GM19455 (cell line): ENCODE data around the gene NTF3.

Source experiments
- ATAC-seq: cut with Tn5 transposase; IDR thresholded peaks from one replicate; pipeline ENCODE4 v1.9.1; 2021; ENCODE audit not compliant: unreplicated experiment

The NTF3 gene

DNA sequence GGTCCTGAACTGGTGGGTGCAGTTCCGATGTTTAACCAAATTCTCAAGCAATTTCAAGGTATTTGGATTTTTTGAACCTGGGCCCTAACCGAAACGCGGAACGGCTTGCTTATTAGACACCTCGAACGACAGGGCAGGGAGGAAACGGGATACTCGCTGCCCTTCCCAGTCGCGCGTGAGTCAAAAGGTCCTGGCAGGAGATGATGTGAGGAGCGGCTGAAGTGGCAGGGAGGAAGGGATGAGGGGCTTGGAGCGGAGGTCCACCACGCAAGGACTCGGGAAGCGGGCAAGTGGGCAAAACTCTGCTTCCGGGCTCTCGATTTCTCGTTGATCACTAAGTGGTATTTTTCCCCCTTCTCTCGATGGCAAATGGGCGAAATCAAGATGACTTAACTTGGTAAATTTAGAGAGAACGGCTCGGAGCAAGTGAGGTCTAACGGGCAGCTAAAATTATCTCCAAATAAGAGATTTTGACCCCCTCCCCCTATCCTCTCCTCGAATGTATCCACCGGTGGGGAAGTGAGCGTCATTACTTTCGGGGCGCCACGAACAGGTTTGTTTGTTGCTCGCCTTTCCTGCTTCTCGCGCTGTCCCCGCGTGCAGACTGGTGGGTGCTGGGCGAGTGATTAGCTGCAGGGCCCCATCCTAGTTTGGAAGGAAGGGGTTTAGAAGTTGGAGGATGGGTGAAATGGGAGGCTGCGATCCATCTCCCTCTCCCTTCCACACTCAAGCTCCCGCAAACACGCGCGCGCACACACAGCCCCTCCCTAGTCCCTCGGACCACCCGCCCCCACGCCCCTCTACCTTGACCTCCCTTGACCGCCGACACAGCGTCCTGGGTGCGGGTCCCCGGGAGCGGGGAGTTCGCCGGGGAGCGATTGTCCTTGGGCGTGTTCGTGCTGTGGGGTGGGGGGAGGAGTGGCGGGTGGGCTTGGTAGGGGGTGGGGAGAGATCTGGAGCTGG lies 986 bp upstream of the NTF3 start:
- ATAC-seq: no peak

- ATAC-seq: no peak
These were observed 1.4 kb downstream of the NTF3 start for GRCh38 chr12:5433081-5433844.

GRCh38 chr12:5433845-5434646 lies 2.1 kb downstream of the NTF3 start:
- ATAC-seq: no peak

GRCh38 chr12:5434647-5435560 lies 3.0 kb downstream of the NTF3 start:
- ATAC-seq: no peak

GRCh38 chr12:5437182-5437583 lies 5.3 kb downstream of the NTF3 start:
- ATAC-seq: no peak

DNA sequence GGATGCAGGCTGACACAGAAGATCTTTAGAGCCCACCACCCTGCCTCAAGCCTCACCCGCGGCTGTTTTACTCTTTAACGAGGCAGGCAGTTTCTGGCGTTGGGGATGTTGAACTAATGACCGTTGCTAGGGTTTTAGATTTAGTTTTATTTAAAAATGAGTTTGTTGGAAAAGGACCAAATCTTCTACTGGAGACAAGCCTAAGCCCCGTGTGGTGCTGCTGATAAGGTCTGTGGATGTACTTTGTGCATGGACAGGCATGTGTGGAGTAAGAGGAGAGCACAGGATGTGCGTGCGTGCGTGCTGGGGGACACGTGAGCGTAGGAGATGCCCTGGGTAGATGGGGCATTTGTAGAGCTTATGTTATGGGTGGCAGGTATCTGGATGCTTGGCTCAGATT lies 5.7 kb downstream of the NTF3 start:
- no peak for ATAC-seq

DNA sequence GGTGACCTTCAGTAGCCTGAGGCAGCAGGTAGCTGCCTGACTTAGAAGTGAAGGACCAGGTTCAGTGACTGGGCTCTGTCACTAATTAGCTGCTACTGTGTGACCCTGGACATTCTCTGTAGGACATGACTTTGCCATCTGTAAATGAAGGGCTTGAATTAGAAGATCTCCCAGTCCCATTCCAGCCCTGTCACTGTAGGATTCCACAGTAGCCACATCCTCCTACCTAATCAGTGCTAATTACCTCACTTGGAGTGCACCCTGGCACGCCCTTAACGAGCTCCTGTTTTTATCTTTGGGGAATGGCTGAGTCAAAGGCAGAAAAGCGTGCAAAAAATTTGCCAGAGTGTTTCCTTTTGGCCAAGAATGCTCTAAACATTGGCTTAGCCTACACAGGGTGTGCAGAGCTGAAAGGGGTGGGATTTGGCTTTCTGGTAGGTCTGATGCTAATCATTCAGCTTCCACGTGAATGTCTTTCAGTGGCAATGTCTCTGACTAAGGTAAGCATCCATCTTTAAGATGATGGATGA lies 6.8 kb downstream of the NTF3 start:
- no peak for ATAC-seq

DNA sequence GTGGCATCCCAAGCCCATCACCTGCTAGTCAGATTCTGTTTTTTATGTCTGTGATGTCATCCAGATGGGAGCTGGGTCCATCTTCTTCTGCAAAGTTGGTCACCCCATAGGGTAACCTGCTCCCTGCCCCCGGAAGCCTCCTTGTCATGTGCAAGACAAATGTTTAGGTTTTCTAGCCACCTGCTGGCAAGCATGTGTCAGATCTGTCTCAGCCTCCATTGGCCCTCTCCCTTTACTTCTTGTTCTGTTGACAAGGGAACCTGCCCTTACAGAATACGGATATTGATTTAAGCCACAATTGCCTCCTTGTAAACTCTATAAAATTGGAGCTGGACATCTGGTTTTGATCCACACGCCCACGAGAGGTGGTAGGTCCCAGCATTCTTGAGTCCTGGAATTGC lies 7.5 kb downstream of the NTF3 start:
- no peak for ATAC-seq

DNA sequence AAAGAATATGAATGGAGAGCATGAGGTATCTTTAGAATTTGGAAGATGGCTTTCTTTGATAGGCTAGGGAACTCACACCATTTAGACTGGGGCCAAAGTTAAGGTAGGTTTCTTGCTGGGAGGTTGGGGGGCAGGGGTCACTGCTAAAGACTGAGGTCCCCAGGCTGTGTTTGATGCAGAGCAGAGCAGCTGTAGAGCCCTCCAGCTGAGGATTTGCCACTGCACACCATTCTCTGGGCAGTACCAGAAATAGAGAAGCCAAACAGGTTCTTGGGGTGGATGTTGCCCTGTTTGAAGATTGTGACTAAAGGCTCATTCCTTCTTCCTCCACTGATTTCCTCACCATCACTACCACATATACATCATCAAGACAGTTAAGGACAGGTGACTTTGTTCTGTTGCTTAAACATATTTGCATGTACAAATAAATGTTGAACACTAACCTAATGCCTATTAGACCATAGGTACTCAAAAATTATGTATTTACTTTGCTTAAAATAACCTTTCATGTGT lies 7.9 kb downstream of the NTF3 start:
- ATAC-seq: no peak

- no peak for ATAC-seq
These were observed 9.1 kb downstream of the NTF3 start for GRCh38 chr12:5440978-5441377.

DNA sequence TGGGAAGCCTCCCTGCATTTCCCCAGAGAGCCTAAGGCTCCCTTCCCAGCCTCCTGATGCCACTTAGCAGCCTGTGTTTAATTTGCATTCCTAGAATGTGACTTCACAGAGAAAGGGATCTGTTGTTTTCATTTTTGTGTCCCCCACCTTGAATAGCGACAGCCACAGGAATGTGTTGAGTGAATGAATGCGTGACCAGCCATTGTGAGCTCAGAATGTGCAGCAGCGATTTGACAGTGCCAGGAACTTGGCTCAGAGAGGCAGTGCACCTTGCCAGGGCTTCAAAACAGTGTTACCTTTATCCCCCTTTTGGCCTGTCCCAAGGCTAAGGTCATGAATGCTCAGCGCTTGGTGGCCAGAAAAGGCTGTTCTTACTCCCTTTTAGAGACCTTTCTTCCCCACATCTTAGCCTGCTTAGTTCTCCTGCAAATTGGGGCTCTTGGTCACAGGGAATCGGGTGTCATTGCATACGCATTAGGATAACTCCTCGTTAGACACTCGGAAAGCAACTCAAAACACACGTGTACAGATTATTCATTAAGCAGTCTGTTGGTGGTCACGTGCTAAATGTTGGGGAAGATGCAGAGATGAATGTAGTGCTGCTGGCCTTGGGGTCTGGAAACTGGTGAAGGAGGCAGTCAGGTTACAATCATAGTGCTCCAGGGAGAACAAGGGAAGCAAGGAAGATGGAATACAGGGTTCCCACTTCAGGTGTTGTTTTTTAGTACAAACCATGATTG lies 9.8 kb downstream of the NTF3 start:
- ATAC-seq: no peak

DNA sequence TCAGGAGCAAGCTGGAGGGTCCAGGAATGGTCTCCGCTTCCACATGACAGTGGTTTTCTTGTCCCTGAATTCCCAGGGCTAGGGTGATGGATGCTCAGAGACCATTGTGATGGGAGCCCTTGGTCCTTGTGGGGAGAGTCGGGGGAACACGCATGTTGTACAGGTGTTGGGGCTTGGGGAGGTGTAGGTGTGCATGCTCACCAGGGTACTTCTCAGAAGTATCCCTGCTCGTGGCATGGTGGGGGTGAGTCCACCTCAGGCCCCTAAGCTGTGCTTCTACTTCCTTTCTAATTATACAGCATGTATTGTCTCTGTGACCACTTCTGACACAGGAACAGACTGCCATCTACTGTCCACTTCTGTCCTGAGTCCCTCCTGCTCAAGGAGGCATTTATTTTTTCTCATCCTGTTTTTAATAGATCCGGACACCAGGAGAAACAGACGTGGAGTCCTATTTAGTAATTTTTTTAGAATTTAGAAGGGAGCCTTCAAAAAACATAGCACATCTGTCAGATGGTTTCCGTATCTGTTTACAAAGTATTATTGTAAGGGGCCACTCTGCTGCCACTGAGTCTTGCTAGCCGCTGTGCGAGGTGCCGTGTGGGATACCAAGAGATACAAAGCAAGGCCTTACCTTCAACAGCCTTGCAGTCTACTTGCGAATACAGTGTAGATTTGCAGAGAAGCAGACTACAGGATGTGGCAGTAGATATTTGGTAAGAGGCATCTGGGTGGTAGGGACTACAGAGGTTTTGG lies 10.5 kb downstream of the NTF3 start:
- ATAC-seq: no peak

DNA sequence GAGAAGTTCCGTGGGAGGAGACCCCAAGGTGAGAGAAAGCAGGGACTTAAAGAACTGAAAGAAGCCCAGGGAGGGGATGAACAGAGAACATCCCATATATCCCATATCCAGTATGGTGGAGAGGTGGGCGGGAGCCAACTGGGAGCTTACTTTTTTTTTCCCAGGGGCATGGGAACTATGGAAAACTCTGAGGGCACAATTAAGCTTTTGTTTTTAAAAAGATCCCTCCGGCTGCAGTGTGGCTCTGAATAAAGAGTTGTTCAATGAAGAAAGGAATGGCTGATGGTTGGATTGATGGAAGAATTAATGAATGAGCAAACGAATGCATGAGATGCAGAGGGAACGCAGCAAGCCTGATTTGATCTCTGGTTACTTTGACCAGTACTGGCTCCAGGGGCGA lies 12.6 kb downstream of the NTF3 start:
- no peak for ATAC-seq

GRCh38 chr12:5447320-5447719 lies 15.4 kb downstream of the NTF3 start:
- ATAC-seq: no peak

DNA sequence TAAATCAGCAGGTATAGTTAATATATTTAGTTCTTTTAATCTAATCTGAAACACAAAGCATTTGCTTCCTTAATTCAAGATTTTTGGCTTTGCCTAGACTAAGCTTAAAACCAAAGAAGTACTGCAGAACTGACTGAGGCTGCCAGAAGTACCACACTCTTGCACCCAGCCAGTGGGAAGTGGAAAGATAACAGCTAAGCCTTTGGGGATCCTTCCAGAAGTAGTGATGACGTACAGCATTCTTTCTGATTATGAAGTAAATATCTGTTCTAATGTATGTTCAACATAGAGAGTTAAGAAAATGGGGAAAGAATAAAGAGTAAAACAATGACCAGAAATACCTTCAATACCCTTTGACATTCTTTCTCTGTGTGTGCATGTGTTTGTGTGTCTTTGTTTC lies 19.3 kb downstream of the NTF3 start:
- ATAC-seq: no peak

DNA sequence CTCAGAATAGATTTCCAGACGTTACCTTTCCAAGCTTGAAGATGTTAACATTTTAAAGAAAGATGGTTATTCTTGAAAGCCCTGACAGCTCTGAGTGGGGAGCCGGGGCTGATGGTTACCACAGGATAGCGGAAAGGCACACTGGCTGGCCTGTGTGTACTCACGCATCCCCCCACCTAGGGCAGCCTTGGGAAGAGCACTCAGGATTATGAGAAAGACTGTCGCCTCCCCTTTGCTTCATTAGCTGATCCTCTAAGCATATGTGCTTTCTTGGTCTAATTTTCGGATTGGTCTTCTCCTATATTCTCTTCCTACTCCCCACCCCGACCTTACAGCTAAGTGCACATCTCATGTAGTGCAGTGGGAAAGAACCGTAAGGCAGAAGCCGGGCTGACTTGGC lies 20.7 kb downstream of the NTF3 start:
- no peak for ATAC-seq

DNA sequence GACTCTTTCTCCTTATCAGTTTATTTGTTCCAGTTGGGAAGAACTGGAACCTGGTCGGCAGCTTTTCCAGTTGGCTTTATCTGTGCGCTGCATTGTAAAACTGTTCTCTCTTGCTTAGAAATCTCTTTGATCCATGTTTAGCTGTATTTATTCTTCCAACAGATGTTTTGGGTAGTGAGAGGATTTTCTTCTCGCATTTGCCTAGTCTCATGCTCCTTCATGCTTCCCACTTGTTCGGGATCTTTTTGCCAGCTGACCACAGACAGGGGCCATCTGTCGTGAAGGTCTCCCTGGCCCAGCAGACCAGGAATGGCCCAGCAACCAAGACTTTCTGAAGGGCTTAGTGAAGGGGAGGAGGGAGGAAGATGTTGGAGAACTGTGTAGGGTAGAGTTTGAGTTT lies 21.6 kb downstream of the NTF3 start:
- ATAC-seq: no peak

- ATAC-seq: no peak
These were observed 23.1 kb downstream of the NTF3 start for GRCh38 chr12:5455045-5455444.
